ENCODE measurements around the gene S1PR5.

DNA sequence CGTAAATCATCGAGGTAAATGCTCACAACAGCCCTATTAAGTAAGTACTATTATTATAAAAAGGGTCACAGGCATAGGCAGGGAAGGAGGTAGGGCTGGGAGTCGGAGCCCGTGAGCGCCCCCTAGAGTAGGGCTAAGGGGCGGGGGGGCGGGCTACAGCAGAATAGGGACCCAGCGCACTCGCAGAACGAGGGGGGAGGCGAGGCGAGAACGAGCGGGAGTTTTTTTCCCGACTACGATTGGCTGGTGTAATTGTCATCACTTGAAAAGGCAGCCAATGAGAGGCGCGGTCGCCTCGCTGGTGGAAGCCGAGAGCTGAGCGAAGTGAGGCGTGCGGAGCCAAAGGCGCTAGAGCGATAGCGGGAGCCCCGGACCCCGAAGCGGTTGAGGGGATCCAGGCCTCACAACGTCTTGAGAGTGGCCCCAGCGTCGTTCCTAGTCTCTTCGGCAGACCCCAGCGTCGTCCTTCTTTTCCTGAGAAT is 38.3 kb downstream of the S1PR5 start:
- TF ChIP-seq, protein P1, sequence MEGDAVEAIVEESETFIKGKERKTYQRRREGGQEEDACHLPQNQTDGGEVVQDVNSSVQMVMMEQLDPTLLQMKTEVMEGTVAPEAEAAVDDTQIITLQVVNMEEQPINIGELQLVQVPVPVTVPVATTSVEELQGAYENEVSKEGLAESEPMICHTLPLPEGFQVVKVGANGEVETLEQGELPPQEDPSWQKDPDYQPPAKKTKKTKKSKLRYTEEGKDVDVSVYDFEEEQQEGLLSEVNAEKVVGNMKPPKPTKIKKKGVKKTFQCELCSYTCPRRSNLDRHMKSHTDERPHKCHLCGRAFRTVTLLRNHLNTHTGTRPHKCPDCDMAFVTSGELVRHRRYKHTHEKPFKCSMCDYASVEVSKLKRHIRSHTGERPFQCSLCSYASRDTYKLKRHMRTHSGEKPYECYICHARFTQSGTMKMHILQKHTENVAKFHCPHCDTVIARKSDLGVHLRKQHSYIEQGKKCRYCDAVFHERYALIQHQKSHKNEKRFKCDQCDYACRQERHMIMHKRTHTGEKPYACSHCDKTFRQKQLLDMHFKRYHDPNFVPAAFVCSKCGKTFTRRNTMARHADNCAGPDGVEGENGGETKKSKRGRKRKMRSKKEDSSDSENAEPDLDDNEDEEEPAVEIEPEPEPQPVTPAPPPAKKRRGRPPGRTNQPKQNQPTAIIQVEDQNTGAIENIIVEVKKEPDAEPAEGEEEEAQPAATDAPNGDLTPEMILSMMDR (IDR thresholded peaks at IDR 0.05; ENCODE audit: low read depth, low read length, poor library complexity, severe bottlenecking), result no peak
- TF ChIP-seq EZH2phosphoT487 (IDR thresholded peaks at IDR 0.05; ENCODE audit: borderline replicate concordance, low read length), result no peak

Data from DOHH2 (cell line).